Loucy (cell line): Measurements from ENCODE around the gene ZNF609.

Experiments used
- H2AFZ ChIP-seq: fragments of 200-600 bp; sonication (generic); 2 replicates; pipeline ENCODE4 v1.6.0; 2016; ENCODE audit warnings: antibody characterized with exemption, mild to moderate bottlenecking, low read length, moderate library complexity
- H3F3A ChIP-seq: fragments of 200-600 bp; 2 replicates; pipeline ENCODE4 v1.6.0; 2016; ENCODE audit warnings: antibody characterized with exemption, low read depth, mild to moderate bottlenecking
- H3K27me3 ChIP-seq: fragments of 200-600 bp; sonication (generic); 2 replicates; pipeline ENCODE4 v1.6.1; 2014; ENCODE audit warnings: low read length, mild to moderate bottlenecking; ENCODE audit not compliant: insufficient read depth, poor library complexity, severe bottlenecking
- H3K36me3 ChIP-seq: fragments of 200-600 bp; sonication (generic); 2 replicates; pipeline ENCODE4 v1.6.1; 2016; ENCODE audit warnings: low read length; ENCODE audit not compliant: insufficient read depth
- H3K4me1 ChIP-seq: fragments of 200-600 bp; sonication (generic); 2 replicates; pipeline ENCODE4 v1.5.1; 2014; ENCODE audit warnings: low read length, mild to moderate bottlenecking; ENCODE audit not compliant: insufficient read depth, poor library complexity, severe bottlenecking
- H3K4me2 ChIP-seq: fragments of 200-600 bp; sonication (generic); 2 replicates; pipeline ENCODE4 v1.6.0; 2014; ENCODE audit warnings: antibody characterized with exemption, low read length, low read depth, mild to moderate bottlenecking; ENCODE audit not compliant: poor library complexity, severe bottlenecking
- H3K4me3 ChIP-seq: fragments of 200-600 bp; sonication (generic); 2 replicates; pipeline ENCODE4 v1.5.1; 2014; ENCODE audit warnings: low read length, mild to moderate bottlenecking, mixed read lengths; ENCODE audit not compliant: poor library complexity, severe bottlenecking
- H3K79me2 ChIP-seq: fragments of 200-600 bp; sonication (generic); 2 replicates; pipeline ENCODE4 v1.6.1; 2014; ENCODE audit warnings: low read length; ENCODE audit not compliant: insufficient read depth
- H3K9ac ChIP-seq: fragments of 200-600 bp; sonication (generic); 2 replicates; pipeline ENCODE4 v1.6.0; 2014; ENCODE audit warnings: mild to moderate bottlenecking, low read depth, low read length, moderate library complexity; ENCODE audit not compliant: poor library complexity, severe bottlenecking
- H3K9me2 ChIP-seq: fragments of 200-600 bp; sonication (generic); replicated peaks from 2 replicates; pipeline ENCODE4 v1.6.1; 2016; ENCODE audit warnings: low read depth, low read length, mixed read lengths
- H3K9me3 ChIP-seq: fragments of 200-600 bp; sonication (generic); 2 replicates; pipeline ENCODE4 v1.6.1; 2014; ENCODE audit warnings: mild to moderate bottlenecking, antibody characterized with exemption, low read length, low read depth; ENCODE audit not compliant: insufficient read depth
- H4K20me1 ChIP-seq: fragments of 200-600 bp; sonication (generic); 2 replicates; pipeline ENCODE4 v1.6.0; 2014; ENCODE audit warnings: antibody characterized with exemption, low read length, mild to moderate bottlenecking; ENCODE audit not compliant: insufficient read depth, poor library complexity, severe bottlenecking
- EZH2phosphoT487 ChIP-seq: fragments of 200-600 bp; IDR thresholded peaks from 2 replicates; pipeline ENCODE4 v1.6.1; 2018; ENCODE audit warnings: antibody characterized with exemption, mild to moderate bottlenecking, moderate library complexity, borderline replicate concordance
- TF ChIP-seq, protein P1 (sequence below): fragments of 200-600 bp; sonication (generic); conservative IDR thresholded peaks from 2 replicates; pipeline ENCODE4 v1.5.1; 2014; ENCODE audit warnings: mild to moderate bottlenecking, antibody characterized with exemption, low read length

ZNF609 gene

DNA sequence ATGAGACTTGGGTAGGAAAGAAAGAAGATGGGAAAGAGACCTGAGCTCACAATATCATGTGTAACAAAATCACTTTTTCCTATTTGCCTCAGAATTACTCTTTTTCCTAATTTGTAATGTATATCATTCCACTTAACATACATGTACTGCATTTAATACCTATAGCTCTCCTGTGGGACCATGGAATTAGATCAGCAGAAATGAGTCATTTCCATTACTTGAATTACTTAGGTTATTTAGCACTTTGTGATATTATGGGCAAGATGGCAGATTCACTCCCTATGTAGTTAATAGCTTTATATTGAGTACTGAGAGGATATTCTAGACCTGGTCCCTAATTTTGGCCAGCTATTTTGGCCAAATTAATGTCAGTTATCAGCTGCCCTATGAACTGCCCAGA lies 70.5 kb downstream of the ZNF609 start:
- Histone ChIP-seq H3K9me2 (no peaks in the 10 kb centered on the region), H3K9me3 (no peaks in the 10 kb centered on the region), H3K79me2 (peaks cover 95% of the 10 kb centered on the region), H3K4me3 (no peak overlapping the region), H3K4me2 (no peak overlapping the region), H4K20me1 (peaks cover 45% of the 10 kb centered on the region), H3K36me3 (peaks cover 9% of the 10 kb centered on the region; the same call in 1 of the 2 replicates), H3F3A (0 out of 2 replicates have a peak, but pooled peaks cover 4% of the 10 kb centered on the region), H3K4me1 (peaks cover 31% of the 10 kb centered on the region), H3K27me3 (no peaks in the 10 kb centered on the region), H2AFZ (no peak overlapping the region), H3K9ac (no peak overlapping the region)
- TF ChIP-seq EZH2phosphoT487: no peak
- TF ChIP-seq, protein P1, sequence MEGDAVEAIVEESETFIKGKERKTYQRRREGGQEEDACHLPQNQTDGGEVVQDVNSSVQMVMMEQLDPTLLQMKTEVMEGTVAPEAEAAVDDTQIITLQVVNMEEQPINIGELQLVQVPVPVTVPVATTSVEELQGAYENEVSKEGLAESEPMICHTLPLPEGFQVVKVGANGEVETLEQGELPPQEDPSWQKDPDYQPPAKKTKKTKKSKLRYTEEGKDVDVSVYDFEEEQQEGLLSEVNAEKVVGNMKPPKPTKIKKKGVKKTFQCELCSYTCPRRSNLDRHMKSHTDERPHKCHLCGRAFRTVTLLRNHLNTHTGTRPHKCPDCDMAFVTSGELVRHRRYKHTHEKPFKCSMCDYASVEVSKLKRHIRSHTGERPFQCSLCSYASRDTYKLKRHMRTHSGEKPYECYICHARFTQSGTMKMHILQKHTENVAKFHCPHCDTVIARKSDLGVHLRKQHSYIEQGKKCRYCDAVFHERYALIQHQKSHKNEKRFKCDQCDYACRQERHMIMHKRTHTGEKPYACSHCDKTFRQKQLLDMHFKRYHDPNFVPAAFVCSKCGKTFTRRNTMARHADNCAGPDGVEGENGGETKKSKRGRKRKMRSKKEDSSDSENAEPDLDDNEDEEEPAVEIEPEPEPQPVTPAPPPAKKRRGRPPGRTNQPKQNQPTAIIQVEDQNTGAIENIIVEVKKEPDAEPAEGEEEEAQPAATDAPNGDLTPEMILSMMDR: no peak

DNA sequence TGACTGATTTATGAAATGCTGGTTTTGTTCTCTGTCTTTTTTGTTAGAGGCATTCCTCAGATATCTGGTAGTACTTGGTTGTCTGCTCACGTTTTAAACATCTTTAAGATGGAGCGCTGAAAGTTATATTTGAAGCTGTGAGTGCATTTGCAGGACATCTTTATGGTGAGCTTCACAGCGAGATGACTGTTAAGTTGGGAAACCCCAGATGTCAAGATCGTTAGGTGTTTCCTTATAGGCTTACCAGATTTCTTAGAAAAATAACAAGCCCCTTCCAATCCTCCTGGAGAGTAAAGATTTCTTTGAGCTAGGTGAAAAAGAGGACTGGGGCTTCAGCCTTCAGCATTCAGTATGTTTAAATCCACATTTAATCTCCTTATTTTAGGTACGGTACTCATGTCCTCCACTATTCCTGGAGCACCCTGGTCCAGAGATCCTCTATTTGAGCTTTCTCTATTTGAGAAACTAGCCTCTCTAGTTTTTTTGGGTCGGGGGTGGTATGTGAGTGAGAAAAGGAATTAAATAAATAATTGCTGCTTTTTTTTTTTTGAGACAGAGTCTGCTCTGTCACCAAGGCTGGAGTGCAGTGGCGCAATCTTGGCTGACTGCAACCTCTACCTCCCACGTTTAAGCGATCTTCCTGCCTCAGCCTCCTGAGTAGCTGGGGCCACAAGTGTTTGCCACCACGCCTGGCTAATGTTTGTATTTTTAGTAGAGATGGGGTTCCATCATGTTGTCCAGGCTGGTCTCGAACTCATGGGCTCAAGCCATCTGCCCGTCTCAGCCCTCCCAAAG lies 72.3 kb downstream of the ZNF609 start:
- H3K4me2 ChIP-seq: peak overlapping the region; percentile 16
- TF ChIP-seq, protein P1: no peak
- TF ChIP-seq EZH2phosphoT487: no peak
- peaks cover 31% of the 10 kb centered on the region for H3K4me1 ChIP-seq
- H3K27me3 ChIP-seq: no peaks in the 10 kb centered on the region
- no peaks in the 10 kb centered on the region for H3K9me3 ChIP-seq
- peaks cover 94% of the 10 kb centered on the region for H3K79me2 ChIP-seq
- no peak overlapping the region for H3K9ac ChIP-seq
- 0 out of 2 replicates have a peak, but pooled peaks cover 8% of the 10 kb centered on the region for H3F3A ChIP-seq
- H2AFZ ChIP-seq: no peak overlapping the region
- H3K4me3 ChIP-seq: no peak overlapping the region
- peaks cover 35% of the 10 kb centered on the region for H4K20me1 ChIP-seq
- H3K36me3 ChIP-seq: peaks cover 9% of the 10 kb centered on the region; the same call in 1 of the 2 replicates
- no peaks in the 10 kb centered on the region for H3K9me2 ChIP-seq

DNA sequence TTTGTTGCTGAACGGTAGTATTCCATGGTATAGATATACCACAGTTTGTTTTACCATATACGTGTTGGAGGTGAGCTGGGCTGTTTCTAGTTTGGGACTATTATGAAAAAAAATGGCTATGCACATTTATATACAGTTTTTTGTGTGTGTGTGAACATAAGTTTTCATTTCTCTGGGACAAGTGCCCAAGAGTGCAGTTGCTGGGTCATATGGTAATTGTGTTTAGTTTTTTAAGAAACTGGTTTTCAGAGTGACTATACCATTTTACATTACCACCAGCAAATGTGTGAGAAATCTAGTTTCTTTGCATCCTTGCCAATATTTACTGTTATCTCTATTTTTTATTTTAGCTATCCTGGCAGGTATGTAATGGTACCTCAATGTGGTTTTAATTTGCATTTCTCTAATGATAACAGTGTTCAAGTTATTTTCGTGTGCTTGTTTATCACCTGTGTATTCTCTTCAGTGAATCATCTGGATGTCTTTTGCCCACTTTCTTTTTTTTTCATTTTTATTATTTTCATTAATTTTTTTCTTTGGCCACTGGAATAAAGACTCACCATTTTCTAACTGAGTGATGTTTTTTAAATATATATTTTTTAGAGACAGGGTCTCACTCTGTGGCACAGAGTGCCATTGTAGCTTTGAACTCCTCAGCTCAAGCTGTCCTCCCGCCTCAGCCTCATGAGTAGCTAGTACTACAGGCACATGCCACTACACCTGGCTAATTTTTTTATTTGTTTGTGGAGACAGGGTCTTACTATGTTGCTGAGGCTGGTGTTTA lies 75.3 kb downstream of the ZNF609 start:
- no peak overlapping the region for H3K4me3 ChIP-seq
- H3K9me2 ChIP-seq: no peaks in the 10 kb centered on the region
- H3K36me3 ChIP-seq: no peaks in the 10 kb centered on the region
- no peaks in the 10 kb centered on the region for H3K9me3 ChIP-seq
- H3K79me2 ChIP-seq: peaks cover 94% of the 10 kb centered on the region
- no peak for TF ChIP-seq EZH2phosphoT487
- TF ChIP-seq, protein P1: no peak
- peak overlapping the region; percentile 41 for H3K4me2 ChIP-seq
- H3K27me3 ChIP-seq: no peaks in the 10 kb centered on the region
- 0 out of 2 replicates have a peak, but pooled peaks cover 8% of the 10 kb centered on the region for H3F3A ChIP-seq
- no peak overlapping the region for H2AFZ ChIP-seq
- H3K4me1 ChIP-seq: peaks cover 30% of the 10 kb centered on the region
- H4K20me1 ChIP-seq: peaks cover 32% of the 10 kb centered on the region
- no peak overlapping the region for H3K9ac ChIP-seq
